PC-9 (cell line): Measurements from ENCODE around the gene DPYSL5. TPM values are rescaled to one million over a fixed set of nuclear protein-coding genes. Genes with fewer than 3 reads are reported as not detected.

Source experiments
- BruUV-seq: library from RNA; stranded (reverse); fragments of 400-500 nt; replicated peaks from 2 replicates; lab custom pipeline; 2021; lab: Mats Ljungman, UMichigan
- CTCF ChIA-PET: fragments of 300-600 bp; sonication (Branson Sonifier 250); formaldehyde crosslinking; loops from one replicate; lab custom pipeline; 2022; ENCODE audit warnings: antibody characterized with exemption; lab: Charles Lee
- POLR2A ChIA-PET: fragments of 300-600 bp; sonication (Branson Sonifier 250); formaldehyde crosslinking; loops from one replicate; lab custom pipeline; 2022; ENCODE audit warnings: antibody characterized with exemption; ENCODE audit not compliant: unreplicated experiment; lab: Charles Lee
- DNase-seq, 2 experiments: peaks; one replicate each; pipeline versions ENCODE4 v3.0.0 to v3.0.0-alpha.2; 2015 to 2022; ENCODE audit warnings: mixed read lengths in 1 of 2
- H2AFZ ChIP-seq: fragments of 200-600 bp; sonication (generic); 2 replicates; pipeline ENCODE4 v1.8.1; 2017; ENCODE audit warnings: antibody characterized with exemption
- H3F3A ChIP-seq: fragments of 200-600 bp; sonication (generic); 2 replicates; pipeline ENCODE4 v1.8.1; 2017; ENCODE audit warnings: antibody characterized with exemption, mild to moderate bottlenecking, low read depth; ENCODE audit not compliant: insufficient read depth
- H3K27ac ChIP-seq: fragments of 200-600 bp; sonication (generic); 2 replicates; pipeline ENCODE4 v1.6.1; 2016; ENCODE audit warnings: mixed run types
- H3K27me3 ChIP-seq: fragments of 200-600 bp; sonication (generic); 2 replicates; pipeline ENCODE4 v1.6.1; 2016; ENCODE audit warnings: low read depth, mixed run types; ENCODE audit not compliant: insufficient read depth
- H3K36me3 ChIP-seq: fragments of 200-600 bp; sonication (generic); 2 replicates; pipeline ENCODE4 v1.6.1; 2016; ENCODE audit warnings: low read depth, mixed run types
- H3K4me1 ChIP-seq: fragments of 200-600 bp; sonication (generic); replicated peaks from 2 replicates; pipeline ENCODE4 v1.6.1; 2016; ENCODE audit warnings: mixed run types; ENCODE audit not compliant: insufficient read depth
- H3K4me2 ChIP-seq: fragments of 200-600 bp; sonication (generic); 2 replicates; pipeline ENCODE4 v1.6.1; 2017; ENCODE audit warnings: mixed run types
- H3K4me3 ChIP-seq: fragments of 200-600 bp; sonication (generic); 2 replicates; pipeline ENCODE4 v1.6.1; 2016; ENCODE audit warnings: mixed run types
- H3K79me2 ChIP-seq: fragments of 200-600 bp; sonication (generic); 2 replicates; pipeline ENCODE4 v1.6.1; 2017; ENCODE audit warnings: low read depth, mixed run types
- H3K9me2 ChIP-seq: fragments of 200-600 bp; sonication (generic); 2 replicates; pipeline ENCODE4 v1.8.1; 2017; ENCODE audit warnings: mild to moderate bottlenecking; ENCODE audit not compliant: insufficient read depth
- H3K9me3 ChIP-seq: fragments of 200-600 bp; sonication (generic); 2 replicates; pipeline ENCODE4 v1.8.1; 2016; ENCODE audit warnings: low read depth; ENCODE audit not compliant: insufficient read depth
- H4K20me1 ChIP-seq: fragments of 200-600 bp; sonication (generic); 2 replicates; pipeline ENCODE4 v1.8.1; 2017; ENCODE audit not compliant: insufficient read depth
- CTCF ChIP-seq: fragments of 200-600 bp; sonication (generic); conservative IDR thresholded peaks from 2 replicates; pipeline ENCODE4 v1.6.1; 2017; ENCODE audit warnings: mixed run types, antibody characterized with exemption, mild to moderate bottlenecking, moderate library complexity
- EZH2 ChIP-seq: fragments of 200-600 bp; sonication (generic); IDR thresholded peaks from 2 replicates; pipeline ENCODE4 v1.8.0; 2017; ENCODE audit warnings: antibody characterized with exemption, low read depth
- intact Hi-C: fragments of 100-400 bp; cut with micrococcal nuclease; formaldehyde crosslinking; loops from one replicate; pipeline ENCODE4 v1.10.0; 2022; ENCODE audit not compliant: unreplicated experiment
- total RNA-seq: library from RNA; stranded (reverse); gene quantifications from 2 replicates; pipeline ENCODE4 v1.2.3, GENCODE V29; 2021

DPYSL5 gene
- total RNA-seq, 1 experiment from 2014 or later = not detected

GRCh38 chr2:26970244-26970927, 122.5 kb downstream of the DPYSL5 start, which contains the start of gene MAPRE3:
TSS of gene MAPRE3 (plus strand) at chr2:26970637. CDS start at chr2:27022219, 51,582 bp downstream.
- H4K20me1 ChIP-seq = no peaks in the 10 kb centered on the region
- H3K27ac ChIP-seq = no peak within 1 kb of the TSS
- no peaks in the 10 kb centered on the region for H3K9me3 ChIP-seq
- CTCF ChIA-PET = no interaction called here
- H3K79me2 ChIP-seq = peaks cover 23% of the 10 kb centered on the region
- H3K9me2 ChIP-seq = no peaks in the 10 kb centered on the region
- POLR2A ChIA-PET = no interaction called here
- H3F3A ChIP-seq = peaks cover 25% of the 10 kb centered on the region
- no peaks in the 10 kb centered on the region for H3K36me3 ChIP-seq
- H2AFZ ChIP-seq = peak within 1 kb of the TSS; percentile 74
- no TSS peak for BruUV-seq
- intact Hi-C loops = loop anchor here (2.0 kb wide), 1 partner anchor 40 kb away; no protein-coding TSS in a partner anchor
- H3K27me3 ChIP-seq = no peaks in the 10 kb centered on the region
- H3K4me1 ChIP-seq = peaks cover 45% of the 10 kb centered on the region
- DNase-seq = peak; percentile 73 to 83
- H3K4me3 ChIP-seq = peak within 1 kb of the TSS; percentile 63
- TF ChIP-seq EZH2 = no peak
- no peak for TF ChIP-seq CTCF
- H3K4me2 ChIP-seq = peak within 1 kb of the TSS; percentile 95

- no peak overlapping the region for H3K27ac ChIP-seq
Observed at GRCh38 chr2:26970928-26971627, 123.1 kb downstream of the DPYSL5 start.

More at GRCh38 chr2:26970928-26971627, 123.1 kb downstream of the DPYSL5 start:
- no peaks in the 10 kb centered on the region for H3K27me3 ChIP-seq
- TF ChIP-seq CTCF (no peak), EZH2 (no peak)
- no peaks in the 10 kb centered on the region for H4K20me1 ChIP-seq
- peak overlapping the region; percentile 95 for H3K4me2 ChIP-seq
- peaks cover 30% of the 10 kb centered on the region for H3K79me2 ChIP-seq
- intact Hi-C loops = loop anchor here (2.0 kb wide), 1 partner anchor 40 kb away; no protein-coding TSS in a partner anchor
- peak overlapping the region; percentile 63 for H3K4me3 ChIP-seq
- H3F3A ChIP-seq = peaks cover 25% of the 10 kb centered on the region
- peaks cover 45% of the 10 kb centered on the region for H3K4me1 ChIP-seq
- no peaks in the 10 kb centered on the region for H3K9me3 ChIP-seq
- DNase-seq = peak in 1 of 2 experiments; percentile 20
- BruUV-seq = TSS peak; percentile 22
- H3K9me2 ChIP-seq = no peaks in the 10 kb centered on the region
- H2AFZ ChIP-seq = peak overlapping the region; percentile 74
- ChIA-PET POLR2A (no interaction called here), CTCF (interaction anchor here (0.5 to 0.7 kb wide), 3 partner anchors 24 to 185 kb away, joined by 3 to 4 read pairs (median 3); no protein-coding TSS in a partner anchor)
- H3K36me3 ChIP-seq = no peaks in the 10 kb centered on the region
